ENCODE measurements around the gene SETBP1.

GRCh38 chr18:44846450-44846849 is 165.8 kb downstream of the SETBP1 start:
- no peak for TF ChIP-seq ZC3H10 (CRISPR knock-in tag; IDR thresholded peaks at IDR 0.05)
- no peak for TF ChIP-seq ZFP30 (CRISPR knock-in tag; IDR thresholded peaks at IDR 0.05)
- TF ChIP-seq BACH2 (CRISPR knock-in tag; IDR thresholded peaks at IDR 0.05; ENCODE audit: borderline replicate concordance): no peak
- no peak for TF ChIP-seq TOX (CRISPR knock-in tag; IDR thresholded peaks at IDR 0.05; ENCODE audit: borderline replicate concordance)
- no peak for TF ChIP-seq ARNTL (CRISPR knock-in tag; IDR thresholded peaks at IDR 0.05; ENCODE audit: borderline replicate concordance, low read depth)
- no peak for TF ChIP-seq RARB (CRISPR knock-in tag; IDR thresholded peaks at IDR 0.05)
- TF ChIP-seq ZFP3 (CRISPR knock-in tag; IDR thresholded peaks at IDR 0.05): no peak
- TF ChIP-seq, protein P1, sequence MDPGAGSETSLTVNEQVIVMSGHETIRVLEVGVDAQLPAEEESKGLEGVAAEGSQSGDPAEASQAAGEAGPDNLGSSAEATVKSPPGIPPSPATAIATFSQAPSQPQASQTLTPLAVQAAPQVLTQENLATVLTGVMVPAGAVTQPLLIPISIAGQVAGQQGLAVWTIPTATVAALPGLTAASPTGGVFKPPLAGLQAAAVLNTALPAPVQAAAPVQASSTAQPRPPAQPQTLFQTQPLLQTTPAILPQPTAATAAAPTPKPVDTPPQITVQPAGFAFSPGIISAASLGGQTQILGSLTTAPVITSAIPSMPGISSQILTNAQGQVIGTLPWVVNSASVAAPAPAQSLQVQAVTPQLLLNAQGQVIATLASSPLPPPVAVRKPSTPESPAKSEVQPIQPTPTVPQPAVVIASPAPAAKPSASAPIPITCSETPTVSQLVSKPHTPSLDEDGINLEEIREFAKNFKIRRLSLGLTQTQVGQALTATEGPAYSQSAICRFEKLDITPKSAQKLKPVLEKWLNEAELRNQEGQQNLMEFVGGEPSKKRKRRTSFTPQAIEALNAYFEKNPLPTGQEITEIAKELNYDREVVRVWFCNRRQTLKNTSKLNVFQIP (CRISPR knock-in tag; IDR thresholded peaks at IDR 0.05; ENCODE audit: borderline replicate concordance, low read depth): no peak
- TF ChIP-seq CSDC2 (CRISPR knock-in tag; IDR thresholded peaks at IDR 0.05): no peak
- TF ChIP-seq, protein P2, sequence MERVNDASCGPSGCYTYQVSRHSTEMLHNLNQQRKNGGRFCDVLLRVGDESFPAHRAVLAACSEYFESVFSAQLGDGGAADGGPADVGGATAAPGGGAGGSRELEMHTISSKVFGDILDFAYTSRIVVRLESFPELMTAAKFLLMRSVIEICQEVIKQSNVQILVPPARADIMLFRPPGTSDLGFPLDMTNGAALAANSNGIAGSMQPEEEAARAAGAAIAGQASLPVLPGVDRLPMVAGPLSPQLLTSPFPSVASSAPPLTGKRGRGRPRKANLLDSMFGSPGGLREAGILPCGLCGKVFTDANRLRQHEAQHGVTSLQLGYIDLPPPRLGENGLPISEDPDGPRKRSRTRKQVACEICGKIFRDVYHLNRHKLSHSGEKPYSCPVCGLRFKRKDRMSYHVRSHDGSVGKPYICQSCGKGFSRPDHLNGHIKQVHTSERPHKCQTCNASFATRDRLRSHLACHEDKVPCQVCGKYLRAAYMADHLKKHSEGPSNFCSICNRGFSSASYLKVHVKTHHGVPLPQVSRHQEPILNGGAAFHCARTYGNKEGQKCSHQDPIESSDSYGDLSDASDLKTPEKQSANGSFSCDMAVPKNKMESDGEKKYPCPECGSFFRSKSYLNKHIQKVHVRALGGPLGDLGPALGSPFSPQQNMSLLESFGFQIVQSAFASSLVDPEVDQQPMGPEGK (CRISPR knock-in tag; IDR thresholded peaks at IDR 0.05; ENCODE audit: borderline replicate concordance): no peak
- TF ChIP-seq GLIS3 (CRISPR knock-in tag; IDR thresholded peaks at IDR 0.05): no peak

Measured in SK-N-SH treated with all-trans-retinoic acid at 6 μM for 48 hours (cell line).